SU-DHL-6 (cell line): ENCODE measurements around the gene CARHSP1.

Experiments
- EZH2phosphoT487 ChIP-seq: fragments of 200-600 bp; sonication (generic), shearing (Covaris generic); conservative IDR thresholded peaks from 2 replicates; pipeline ENCODE4 v1.6.1; 2018; ENCODE audit warnings: mild to moderate bottlenecking, antibody characterized with exemption, low read length, moderate library complexity, mixed read lengths
- TF ChIP-seq, protein P1 (sequence below): fragments of 200-600 bp; sonication (generic); IDR thresholded peaks from one replicate; pipeline ENCODE4 v1.5.1; 2017; ENCODE audit warnings: antibody characterized with exemption, mild to moderate bottlenecking, low read length, moderate library complexity; ENCODE audit not compliant: insufficient read depth, poor library complexity, severe bottlenecking

DNA sequence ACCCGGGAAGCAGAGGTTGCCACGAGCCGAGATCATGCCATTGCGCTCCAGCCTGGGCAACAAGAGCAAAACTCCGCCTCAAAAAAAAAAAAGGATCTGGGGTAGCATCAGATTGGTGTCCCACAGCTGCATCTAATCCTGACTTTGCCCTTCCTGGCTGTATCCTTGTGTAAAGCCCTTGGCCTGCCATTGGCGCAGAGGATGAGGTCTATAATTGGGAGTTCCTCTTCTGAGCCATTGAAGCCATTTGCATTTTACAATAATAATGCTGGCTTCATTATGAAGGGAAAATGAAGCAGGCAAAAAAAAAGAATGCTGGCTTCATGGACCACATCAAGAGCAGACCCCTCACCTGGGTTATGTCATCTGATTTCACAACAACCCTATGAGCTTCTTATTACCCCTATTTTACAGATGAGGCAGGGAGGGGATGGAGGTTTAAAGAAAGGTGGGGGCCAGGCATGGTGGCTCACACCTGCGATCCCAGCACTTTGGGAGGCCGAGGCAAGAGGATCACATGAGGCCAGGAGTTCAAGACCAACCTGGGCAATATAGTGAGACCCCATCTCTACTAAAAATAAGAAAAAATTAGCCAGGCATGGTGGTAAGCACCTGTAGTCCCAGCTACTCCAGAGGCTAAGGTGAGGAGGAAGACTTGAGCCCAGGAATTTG is 12.2 kb upstream of the CARHSP1 start:
- TF ChIP-seq, protein P1, sequence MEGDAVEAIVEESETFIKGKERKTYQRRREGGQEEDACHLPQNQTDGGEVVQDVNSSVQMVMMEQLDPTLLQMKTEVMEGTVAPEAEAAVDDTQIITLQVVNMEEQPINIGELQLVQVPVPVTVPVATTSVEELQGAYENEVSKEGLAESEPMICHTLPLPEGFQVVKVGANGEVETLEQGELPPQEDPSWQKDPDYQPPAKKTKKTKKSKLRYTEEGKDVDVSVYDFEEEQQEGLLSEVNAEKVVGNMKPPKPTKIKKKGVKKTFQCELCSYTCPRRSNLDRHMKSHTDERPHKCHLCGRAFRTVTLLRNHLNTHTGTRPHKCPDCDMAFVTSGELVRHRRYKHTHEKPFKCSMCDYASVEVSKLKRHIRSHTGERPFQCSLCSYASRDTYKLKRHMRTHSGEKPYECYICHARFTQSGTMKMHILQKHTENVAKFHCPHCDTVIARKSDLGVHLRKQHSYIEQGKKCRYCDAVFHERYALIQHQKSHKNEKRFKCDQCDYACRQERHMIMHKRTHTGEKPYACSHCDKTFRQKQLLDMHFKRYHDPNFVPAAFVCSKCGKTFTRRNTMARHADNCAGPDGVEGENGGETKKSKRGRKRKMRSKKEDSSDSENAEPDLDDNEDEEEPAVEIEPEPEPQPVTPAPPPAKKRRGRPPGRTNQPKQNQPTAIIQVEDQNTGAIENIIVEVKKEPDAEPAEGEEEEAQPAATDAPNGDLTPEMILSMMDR, result no peak
- TF ChIP-seq EZH2phosphoT487, result no peak
